Measurements from ENCODE around the gene C1orf105. TPM values are rescaled to one million over a fixed set of nuclear protein-coding genes. Genes with fewer than 3 reads are reported as not detected.

The C1orf105 gene, protein sequence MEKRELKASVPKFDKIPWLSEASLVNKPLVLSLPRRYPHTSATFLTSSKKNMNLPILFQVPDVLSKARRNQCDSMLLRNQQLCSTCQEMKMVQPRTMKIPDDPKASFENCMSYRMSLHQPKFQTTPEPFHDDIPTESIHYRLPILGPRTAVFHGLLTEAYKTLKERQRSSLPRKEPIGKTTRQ
- total RNA-seq = not detected in 2 replicates

DNA sequence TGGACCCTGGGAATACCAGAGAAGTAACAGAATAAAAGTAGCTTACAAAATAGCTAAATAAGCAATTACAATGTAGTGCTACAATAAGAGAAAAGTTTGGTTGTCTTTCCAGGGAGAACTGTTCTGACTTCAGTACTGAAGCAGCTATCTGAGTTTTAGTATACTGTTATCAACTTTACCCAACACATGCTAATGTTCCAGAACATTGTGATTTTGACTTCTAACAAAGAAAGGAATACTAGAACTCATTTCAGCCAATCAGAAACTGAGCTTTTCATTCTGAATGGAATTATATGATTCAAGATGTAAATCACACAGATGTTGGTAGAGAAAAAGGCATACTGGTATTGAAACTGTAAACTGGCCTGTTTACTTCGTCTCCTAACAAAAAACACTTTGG is at the start of gene C1orf105:
Gene C1orf105 (plus strand): TSS at position 301 of the 400 bp plus-strand sequence. CDS start 201 bp downstream, outside the sequence.

DNA sequence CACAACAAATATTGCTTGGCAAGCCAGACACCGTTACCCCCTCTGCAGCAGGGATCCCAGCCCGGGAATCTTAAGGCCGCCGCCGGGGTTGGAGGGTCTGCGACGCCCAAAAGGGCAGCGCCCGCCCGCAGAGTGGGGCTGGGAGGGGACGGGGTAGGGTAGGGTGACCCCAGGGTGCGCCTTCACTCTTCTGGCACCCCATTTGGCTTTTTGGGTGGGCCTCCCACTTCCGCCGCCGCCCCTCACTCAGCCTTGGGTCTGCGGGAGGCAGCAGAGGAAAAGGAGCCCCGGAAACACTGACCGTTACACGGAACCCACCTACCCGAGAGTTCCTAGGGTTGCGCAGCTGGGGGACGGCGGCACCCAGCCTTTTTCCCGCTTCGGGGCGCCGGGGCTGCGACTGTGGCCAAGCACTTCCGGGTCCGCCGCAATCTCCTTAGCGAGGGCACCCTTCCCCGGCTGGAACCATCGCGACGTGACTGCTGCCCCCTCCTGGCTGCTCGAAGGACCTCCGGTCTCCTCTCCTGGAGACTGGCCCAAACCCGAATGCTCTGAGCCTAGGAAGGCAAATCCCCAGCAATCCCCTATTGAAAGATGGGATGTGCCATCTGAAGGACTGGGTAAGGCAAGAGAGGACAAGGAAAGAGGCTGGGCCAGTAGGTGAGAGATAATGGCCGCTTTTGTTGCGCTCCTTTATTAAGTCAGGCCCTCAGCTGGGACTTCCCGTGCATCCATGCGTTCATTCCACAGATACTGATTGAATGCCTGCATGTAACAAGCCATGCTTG is 23.4 kb downstream of the C1orf105 start, which contains the start of gene PIGC:
Gene PIGC (minus strand): TSS at position 404 of the 788 bp plus-strand sequence. CDS start 1,447 bp downstream, outside the sequence.

Other genes with a start within 250 kb of the C1orf105 start
- gene PIGC, start 23.4 kb downstream of the C1orf105 start, total RNA-seq = 12.2 and 16.4 TPM in 2 replicates
- gene SUCO, start 112.5 kb downstream of the C1orf105 start, total RNA-seq = 9.9 and 18.1 TPM in 2 replicates
- not detected in 2 replicates for gene FASLG, start 238.4 kb downstream of the C1orf105 start, total RNA-seq